A549 (cell line): ENCODE results near the gene MEF2C. TPM values are rescaled to one million over a fixed set of nuclear protein-coding genes. Genes with fewer than 3 reads are reported as not detected.

Experiments
- ATAC-seq, 2 experiments: fragments of 200-7000 bp in 1 of 2; fragments of >200 bp in 1 of 2; cut with Nextera tagmentation in 1 of 2; cut with Tn5 transposase in 1 of 2; 3 replicates each; pipeline versions ENCODE4 v1.8.0 to v1.9.1; 2018 to 2020; ENCODE audit warnings: mild to moderate bottlenecking in 1 of 2, moderate library complexity in 1 of 2
- CTCF ChIA-PET: fragments of 300-600 bp; sonication (Branson Sonifier 250); formaldehyde crosslinking; extraction: SDS; loops from one replicate; lab custom pipeline; 2021; ENCODE audit warnings: antibody characterized with exemption, inconsistent platforms; lab: Yijun Ruan, JAX
- POLR2A ChIA-PET: fragments of 350-600 bp; formaldehyde crosslinking; extraction: SDS; loops from one replicate; lab custom pipeline; 2021; ENCODE audit warnings: antibody characterized with exemption, inconsistent platforms; lab: Yijun Ruan, JAX
- DNase-seq, 2 experiments: peaks; one replicate each; pipeline versions ENCODE4 v3.0.0 to v3.0.0-alpha.2; 2011 to 2016; ENCODE audit warnings: low read depth in 1 of 2, low spot score in 1 of 2
- FAIRE-seq: peaks from 2 replicates; lab custom pipeline; 2011; peaks lifted over from hg19 to GRCh38; lab: Jason Lieb, UNC
- H3K27ac ChIP-seq, 2 experiments: fragments of >200 bp; sonication (Bioruptor Twin); formaldehyde crosslinking; 3 replicates each; pipeline ENCODE4 v1.5.1; 2016 to 2017
- H3K4me1 ChIP-seq: fragments of >200 bp; sonication (Bioruptor Twin); formaldehyde crosslinking; 3 replicates; pipeline ENCODE4 v1.6.1; 2016
- H3K4me2 ChIP-seq: fragments of >200 bp; sonication (Bioruptor Twin); formaldehyde crosslinking; 3 replicates; pipeline ENCODE4 v1.6.1; 2016
- H3K4me3 ChIP-seq: fragments of >200 bp; sonication (Bioruptor Twin); formaldehyde crosslinking; 3 replicates; pipeline ENCODE4 v1.5.1; 2016
- H3K9me3 ChIP-seq: fragments of >200 bp; sonication (Bioruptor Twin); formaldehyde crosslinking; 3 replicates; pipeline ENCODE4 v1.6.1; 2016
- CHD2 ChIP-seq: fragments of 150-350 bp; IDR thresholded peaks from 2 replicates; pipeline ENCODE4 v1.6.1; 2014; ENCODE audit warnings: low read length; ENCODE audit not compliant: partially characterized antibody
- EHF ChIP-seq: fragments of 250-450 bp; sonication (Bioruptor Pico); IDR thresholded peaks from 2 replicates; pipeline ENCODE4 v1.5.0; 2020; ENCODE audit warnings: mild to moderate bottlenecking
- EP300 ChIP-seq, 2 experiments: fragments of >200 bp; sonication (Bioruptor Twin); formaldehyde crosslinking; IDR thresholded peaks; 2 replicates in 1 of 2; 3 replicates in 1 of 2; pipeline ENCODE4 v1.6.1; 2016 to 2017
- FOSL2 ChIP-seq, 2 experiments: fragments of 450-650 bp in 1 of 2; fragments of >200 bp in 1 of 2; sonication (Bioruptor Twin) in 1 of 2; formaldehyde crosslinking; IDR thresholded peaks; 2 replicates each; pipeline versions ENCODE4 v1.5.0 to v1.6.1; 2016 to 2020; ENCODE audit warnings: mild to moderate bottlenecking in 1 of 2, moderate library complexity in 1 of 2
- FOXS1 ChIP-seq: fragments of 250-450 bp; sonication (Bioruptor Pico); IDR thresholded peaks from 2 replicates; pipeline ENCODE4 v1.5.0; 2020; ENCODE audit warnings: mild to moderate bottlenecking, moderate library complexity
- HDAC2 ChIP-seq: fragments of 200-600 bp; sonication (generic); IDR thresholded peaks from 2 replicates; pipeline ENCODE4 v1.6.1; 2016
- HEYL ChIP-seq: fragments of 250-450 bp; sonication (Bioruptor Pico); IDR thresholded peaks from 2 replicates; pipeline ENCODE4 v1.8.0; 2021; ENCODE audit warnings: mild to moderate bottlenecking, moderate library complexity
- HOXA7 ChIP-seq: fragments of 250-450 bp; sonication (Bioruptor Pico); IDR thresholded peaks from 2 replicates; pipeline ENCODE4 v1.5.0; 2020; ENCODE audit warnings: mild to moderate bottlenecking, moderate library complexity
- HOXB5 ChIP-seq: fragments of 250-450 bp; sonication (Bioruptor Pico); IDR thresholded peaks from 2 replicates; pipeline ENCODE4 v1.5.0; 2020; ENCODE audit warnings: mild to moderate bottlenecking, moderate library complexity
- KDM5A ChIP-seq: fragments of 200-600 bp; sonication (generic); IDR thresholded peaks from 2 replicates; pipeline ENCODE4 v1.6.1; 2016; ENCODE audit warnings: antibody characterized with exemption, mild to moderate bottlenecking
- NFE2L2 ChIP-seq: fragments of 150-350 bp; conservative IDR thresholded peaks from 2 replicates; pipeline ENCODE4 v1.6.1; 2014; ENCODE audit warnings: low read length
- PHF8 ChIP-seq: fragments of 200-600 bp; sonication (generic); IDR thresholded peaks from 2 replicates; pipeline ENCODE4 v1.6.1; 2016; ENCODE audit warnings: low read depth, mild to moderate bottlenecking, antibody characterized with exemption, moderate library complexity, borderline replicate concordance
- SREBF2 ChIP-seq: fragments of 450-650 bp; IDR thresholded peaks from 2 replicates; pipeline ENCODE4 v1.6.1; 2014; ENCODE audit warnings: mild to moderate bottlenecking, moderate library complexity
- ZC3H11A ChIP-seq: fragments of 450-650 bp; IDR thresholded peaks from 2 replicates; pipeline ENCODE4 v1.6.1; 2014; ENCODE audit warnings: antibody characterized with exemption, mild to moderate bottlenecking
- ZSCAN20 ChIP-seq: fragments of 250-450 bp; sonication (Bioruptor Pico); IDR thresholded peaks from 2 replicates; pipeline ENCODE4 v1.8.0; 2022; ENCODE audit warnings: mild to moderate bottlenecking, moderate library complexity
- WGBS: methylation state at CpG from one replicate; pipeline ENCODE4 v1.1.6; 2017; ENCODE audit errors: missing lambda C conversion rate; 5-methylcytosine and 5-hydroxymethylcytosine counted together
- polyA plus RNA-seq, 4 experiments: library from polyadenylated mRNA; depleted of rRNA in 3 of 4; stranded (reverse); fragments of >200 nt; fragmentation: RNase III in 1 of 4; extraction: RNeasy Plus Mini Kit Qiagen cat#74134 plus additional on column Dnase treatment in 1 of 4; gene quantifications; 2 replicates in 3 of 4; 3 replicates in 1 of 4; pipeline ENCODE4 v1.2.3, GENCODE V29; 2011 to 2017
- TF ChIP-seq, protein P1 (sequence below): fragments of >200 bp; sonication (Bioruptor Twin); formaldehyde crosslinking; IDR thresholded peaks from 3 replicates; pipeline ENCODE4 v1.6.1; 2016
- TF ChIP-seq, protein P2 (sequence below): IDR thresholded peaks from 2 replicates; pipeline ENCODE4 v1.6.1; 2012
- TF ChIP-seq, protein P3 (sequence below): fragments of 250-450 bp; sonication (Bioruptor Pico); IDR thresholded peaks from 2 replicates; pipeline ENCODE4 v1.5.0; 2021; ENCODE audit warnings: mild to moderate bottlenecking, moderate library complexity, borderline replicate concordance
- TF ChIP-seq, protein P4 (sequence below): fragments of 150-350 bp; IDR thresholded peaks from 2 replicates; pipeline ENCODE4 v1.6.1; 2014; ENCODE audit warnings: low read depth, mild to moderate bottlenecking, low read length
- TF ChIP-seq, protein P5 (sequence below): fragments of 200-600 bp; sonication (generic); IDR thresholded peaks from 2 replicates; pipeline ENCODE4 v1.6.1; 2016; ENCODE audit warnings: antibody characterized with exemption, mild to moderate bottlenecking, moderate library complexity

Gene MEF2C
- polyA plus RNA-seq, 2 of the 4 experiments (the other 2 are of a cell fraction) = 0.03 to 0.06 TPM

DNA sequence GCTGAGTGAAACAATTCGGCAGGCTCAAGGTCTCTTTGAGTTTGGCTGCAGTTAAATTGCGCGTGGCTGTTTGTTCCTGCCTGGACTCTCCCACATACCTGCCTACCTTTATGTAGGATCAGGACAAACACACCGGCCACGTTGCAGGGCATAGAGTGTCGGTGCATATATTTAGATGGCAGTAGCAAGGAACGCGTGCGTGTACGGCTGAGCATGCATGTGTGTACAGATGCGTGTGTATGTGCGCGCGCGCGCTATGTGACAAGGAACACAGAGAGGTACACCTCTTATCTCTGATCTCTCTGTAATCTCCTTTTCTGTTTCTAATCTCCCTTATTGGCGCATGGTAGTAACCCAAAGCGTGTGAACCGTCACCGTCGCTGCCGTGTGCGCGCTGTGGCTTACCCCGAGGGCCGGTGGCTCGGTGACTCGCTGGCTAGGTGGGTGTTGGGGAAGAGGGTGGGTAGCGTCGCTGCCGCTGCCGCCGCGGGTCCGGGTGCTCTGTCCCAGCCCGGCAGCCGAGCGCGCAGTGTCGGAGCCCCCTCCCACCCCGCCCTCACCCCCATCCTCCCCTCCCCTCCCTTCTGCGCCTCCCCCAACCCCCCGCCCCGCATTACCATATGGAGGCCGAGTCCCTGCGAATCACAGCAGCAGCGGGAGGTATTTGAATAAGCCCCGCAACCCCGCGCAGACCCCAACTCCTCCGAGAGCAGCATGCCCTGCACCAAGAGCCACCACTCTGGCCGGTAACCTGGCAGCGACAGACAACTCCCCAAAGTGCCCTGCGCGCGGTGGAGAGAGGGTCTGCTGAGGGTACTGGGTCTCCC lies 204.8 kb downstream of the MEF2C start:
- DNase-seq (no peak), FAIRE-seq (no peak), ATAC-seq (no peak)
- Histone ChIP-seq H3K4me3 (no peak overlapping the region), H3K4me2 (no peak overlapping the region), H3K4me1 (no peaks in the 10 kb centered on the region), H3K27ac (no peak overlapping the region), H3K9me3 (no peaks in the 10 kb centered on the region)
- POLR2A ChIA-PET = no interaction called here
- CTCF ChIA-PET = interaction anchor here (1.1 kb wide), 1 partner anchor 13 kb away, joined by 3 read pairs; no protein-coding TSS in a partner anchor
- TF ChIP-seq CHD2 = no peak
- no peak for TF ChIP-seq SREBF2
- TF ChIP-seq, protein P1, sequence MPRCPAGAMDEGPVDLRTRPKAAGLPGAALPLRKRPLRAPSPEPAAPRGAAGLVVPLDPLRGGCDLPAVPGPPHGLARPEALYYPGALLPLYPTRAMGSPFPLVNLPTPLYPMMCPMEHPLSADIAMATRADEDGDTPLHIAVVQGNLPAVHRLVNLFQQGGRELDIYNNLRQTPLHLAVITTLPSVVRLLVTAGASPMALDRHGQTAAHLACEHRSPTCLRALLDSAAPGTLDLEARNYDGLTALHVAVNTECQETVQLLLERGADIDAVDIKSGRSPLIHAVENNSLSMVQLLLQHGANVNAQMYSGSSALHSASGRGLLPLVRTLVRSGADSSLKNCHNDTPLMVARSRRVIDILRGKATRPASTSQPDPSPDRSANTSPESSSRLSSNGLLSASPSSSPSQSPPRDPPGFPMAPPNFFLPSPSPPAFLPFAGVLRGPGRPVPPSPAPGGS = no peak
- no peak for TF ChIP-seq HOXB5 (CRISPR knock-in tag)
- TF ChIP-seq FOXS1 (CRISPR knock-in tag) = no peak
- TF ChIP-seq, protein P2, sequence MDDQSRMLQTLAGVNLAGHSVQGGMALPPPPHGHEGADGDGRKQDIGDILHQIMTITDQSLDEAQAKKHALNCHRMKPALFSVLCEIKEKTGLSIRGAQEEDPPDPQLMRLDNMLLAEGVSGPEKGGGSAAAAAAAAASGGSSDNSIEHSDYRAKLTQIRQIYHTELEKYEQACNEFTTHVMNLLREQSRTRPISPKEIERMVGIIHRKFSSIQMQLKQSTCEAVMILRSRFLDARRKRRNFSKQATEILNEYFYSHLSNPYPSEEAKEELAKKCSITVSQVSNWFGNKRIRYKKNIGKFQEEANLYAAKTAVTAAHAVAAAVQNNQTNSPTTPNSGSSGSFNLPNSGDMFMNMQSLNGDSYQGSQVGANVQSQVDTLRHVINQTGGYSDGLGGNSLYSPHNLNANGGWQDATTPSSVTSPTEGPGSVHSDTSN = no peak
- TF ChIP-seq, protein P3, sequence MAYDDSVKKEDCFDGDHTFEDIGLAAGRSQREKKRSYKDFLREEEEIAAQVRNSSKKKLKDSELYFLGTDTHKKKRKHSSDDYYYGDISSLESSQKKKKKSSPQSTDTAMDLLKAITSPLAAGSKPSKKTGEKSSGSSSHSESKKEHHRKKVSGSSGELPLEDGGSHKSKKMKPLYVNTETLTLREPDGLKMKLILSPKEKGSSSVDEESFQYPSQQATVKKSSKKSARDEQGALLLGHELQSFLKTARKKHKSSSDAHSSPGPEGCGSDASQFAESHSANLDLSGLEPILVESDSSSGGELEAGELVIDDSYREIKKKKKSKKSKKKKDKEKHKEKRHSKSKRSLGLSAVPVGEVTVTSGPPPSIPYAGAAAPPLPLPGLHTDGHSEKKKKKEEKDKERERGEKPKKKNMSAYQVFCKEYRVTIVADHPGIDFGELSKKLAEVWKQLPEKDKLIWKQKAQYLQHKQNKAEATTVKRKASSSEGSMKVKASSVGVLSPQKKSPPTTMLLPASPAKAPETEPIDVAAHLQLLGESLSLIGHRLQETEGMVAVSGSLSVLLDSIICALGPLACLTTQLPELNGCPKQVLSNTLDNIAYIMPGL (CRISPR knock-in tag) = no peak
- TF ChIP-seq, protein P4, sequence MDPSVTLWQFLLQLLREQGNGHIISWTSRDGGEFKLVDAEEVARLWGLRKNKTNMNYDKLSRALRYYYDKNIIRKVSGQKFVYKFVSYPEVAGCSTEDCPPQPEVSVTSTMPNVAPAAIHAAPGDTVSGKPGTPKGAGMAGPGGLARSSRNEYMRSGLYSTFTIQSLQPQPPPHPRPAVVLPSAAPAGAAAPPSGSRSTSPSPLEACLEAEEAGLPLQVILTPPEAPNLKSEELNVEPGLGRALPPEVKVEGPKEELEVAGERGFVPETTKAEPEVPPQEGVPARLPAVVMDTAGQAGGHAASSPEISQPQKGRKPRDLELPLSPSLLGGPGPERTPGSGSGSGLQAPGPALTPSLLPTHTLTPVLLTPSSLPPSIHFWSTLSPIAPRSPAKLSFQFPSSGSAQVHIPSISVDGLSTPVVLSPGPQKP = no peak
- TF ChIP-seq HOXA7 (CRISPR knock-in tag) = no peak
- TF ChIP-seq, protein P5, sequence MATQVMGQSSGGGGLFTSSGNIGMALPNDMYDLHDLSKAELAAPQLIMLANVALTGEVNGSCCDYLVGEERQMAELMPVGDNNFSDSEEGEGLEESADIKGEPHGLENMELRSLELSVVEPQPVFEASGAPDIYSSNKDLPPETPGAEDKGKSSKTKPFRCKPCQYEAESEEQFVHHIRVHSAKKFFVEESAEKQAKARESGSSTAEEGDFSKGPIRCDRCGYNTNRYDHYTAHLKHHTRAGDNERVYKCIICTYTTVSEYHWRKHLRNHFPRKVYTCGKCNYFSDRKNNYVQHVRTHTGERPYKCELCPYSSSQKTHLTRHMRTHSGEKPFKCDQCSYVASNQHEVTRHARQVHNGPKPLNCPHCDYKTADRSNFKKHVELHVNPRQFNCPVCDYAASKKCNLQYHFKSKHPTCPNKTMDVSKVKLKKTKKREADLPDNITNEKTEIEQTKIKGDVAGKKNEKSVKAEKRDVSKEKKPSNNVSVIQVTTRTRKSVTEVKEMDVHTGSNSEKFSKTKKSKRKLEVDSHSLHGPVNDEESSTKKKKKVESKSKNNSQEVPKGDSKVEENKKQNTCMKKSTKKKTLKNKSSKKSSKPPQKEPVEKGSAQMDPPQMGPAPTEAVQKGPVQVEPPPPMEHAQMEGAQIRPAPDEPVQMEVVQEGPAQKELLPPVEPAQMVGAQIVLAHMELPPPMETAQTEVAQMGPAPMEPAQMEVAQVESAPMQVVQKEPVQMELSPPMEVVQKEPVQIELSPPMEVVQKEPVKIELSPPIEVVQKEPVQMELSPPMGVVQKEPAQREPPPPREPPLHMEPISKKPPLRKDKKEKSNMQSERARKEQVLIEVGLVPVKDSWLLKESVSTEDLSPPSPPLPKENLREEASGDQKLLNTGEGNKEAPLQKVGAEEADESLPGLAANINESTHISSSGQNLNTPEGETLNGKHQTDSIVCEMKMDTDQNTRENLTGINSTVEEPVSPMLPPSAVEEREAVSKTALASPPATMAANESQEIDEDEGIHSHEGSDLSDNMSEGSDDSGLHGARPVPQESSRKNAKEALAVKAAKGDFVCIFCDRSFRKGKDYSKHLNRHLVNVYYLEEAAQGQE = no peak
- no peak for TF ChIP-seq KDM5A
- no peak for TF ChIP-seq EP300 (IDR thresholded peaks at IDR 0.05)
- no peak for TF ChIP-seq NFE2L2
- no peak for TF ChIP-seq EHF (CRISPR knock-in tag)
- no peak for TF ChIP-seq HEYL
- no peak for TF ChIP-seq PHF8
- TF ChIP-seq FOSL2 (IDR thresholded peaks at IDR 0.05) = no peak
- no peak for TF ChIP-seq FOSL2 (CRISPR knock-in tag; IDR thresholded peaks at IDR 0.05)
- no peak for TF ChIP-seq HDAC2
- TF ChIP-seq ZC3H11A = no peak
- TF ChIP-seq ZSCAN20 (CRISPR knock-in tag) = no peak
- 76% methylated on average over 26 of the region's 56 CpGs for WGBS
